GM12872 (cell line): ENCODE results near the gene ACKR4.

Experiments used
- CTCF ChIP-seq: IDR thresholded peaks from 3 replicates; pipeline ENCODE4 v1.5.1; 2011; ENCODE audit warnings: low read depth, mild to moderate bottlenecking, low read length, moderate library complexity; ENCODE audit not compliant: insufficient read depth

Gene ACKR4

GRCh38 chr3:132635052-132635451, 38.0 kb downstream of the ACKR4 start:
- TF ChIP-seq CTCF, result no peak

DNA sequence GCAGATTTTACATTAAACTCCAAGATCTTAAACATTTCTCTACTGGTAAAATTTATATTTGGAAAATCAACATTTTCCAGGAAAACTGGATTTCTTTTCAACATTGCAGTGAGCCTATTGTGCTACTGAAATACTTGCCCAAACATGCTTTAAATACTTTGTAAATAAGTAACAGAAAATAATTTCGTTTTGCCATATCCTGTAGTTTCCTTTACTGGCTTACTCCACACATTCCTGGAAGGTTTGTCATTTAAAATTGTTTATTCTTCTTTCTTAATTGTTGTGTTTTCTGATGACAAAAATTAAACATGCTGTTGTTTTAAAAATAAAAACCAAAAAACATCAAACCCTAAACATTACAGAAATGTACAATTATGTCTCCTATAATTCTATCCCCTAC, 40.5 kb downstream of the ACKR4 start:
- TF ChIP-seq CTCF, result no peak

- TF ChIP-seq CTCF, result no peak
These were observed 41.6 kb downstream of the ACKR4 start for GRCh38 chr3:132638706-132639105.

GRCh38 chr3:132641837-132642538, 44.9 kb downstream of the ACKR4 start:
- TF ChIP-seq CTCF, result peak; percentile 62

DNA sequence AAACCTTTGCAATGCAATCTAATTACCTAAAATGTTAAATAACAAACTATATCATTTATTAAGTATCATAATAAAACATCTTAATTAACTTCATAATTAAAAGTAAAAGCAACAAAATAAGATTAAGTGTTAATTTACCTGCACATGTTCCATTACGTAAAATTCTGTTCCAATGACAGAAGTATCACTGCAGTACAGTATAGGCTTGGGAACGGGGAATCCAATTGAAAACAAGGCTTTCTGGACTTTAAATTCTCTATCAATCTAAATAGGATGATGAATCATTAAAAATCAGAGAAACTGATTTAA, 45.4 kb downstream of the ACKR4 start:
- no peak for TF ChIP-seq CTCF

DNA sequence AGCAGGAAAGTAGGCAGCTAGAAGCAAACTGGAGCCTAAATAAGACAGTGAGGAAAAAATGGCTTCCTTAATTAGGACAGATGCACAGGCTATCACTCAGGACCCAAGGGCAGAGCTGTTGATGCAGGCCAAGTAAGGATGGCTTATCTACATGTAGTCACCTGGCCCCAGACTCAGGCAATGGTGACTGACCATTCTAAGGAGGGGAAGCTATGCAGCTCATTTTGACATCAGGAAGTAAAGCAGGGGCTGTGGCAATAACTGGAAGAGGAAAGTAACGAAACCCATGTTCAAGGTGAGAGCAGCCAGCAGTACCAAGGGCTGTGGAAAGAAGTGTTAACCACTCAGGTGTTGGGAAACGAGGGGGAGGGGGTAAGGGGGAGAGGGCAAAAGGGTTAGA, 46.3 kb downstream of the ACKR4 start:
- TF ChIP-seq CTCF, result no peak

DNA sequence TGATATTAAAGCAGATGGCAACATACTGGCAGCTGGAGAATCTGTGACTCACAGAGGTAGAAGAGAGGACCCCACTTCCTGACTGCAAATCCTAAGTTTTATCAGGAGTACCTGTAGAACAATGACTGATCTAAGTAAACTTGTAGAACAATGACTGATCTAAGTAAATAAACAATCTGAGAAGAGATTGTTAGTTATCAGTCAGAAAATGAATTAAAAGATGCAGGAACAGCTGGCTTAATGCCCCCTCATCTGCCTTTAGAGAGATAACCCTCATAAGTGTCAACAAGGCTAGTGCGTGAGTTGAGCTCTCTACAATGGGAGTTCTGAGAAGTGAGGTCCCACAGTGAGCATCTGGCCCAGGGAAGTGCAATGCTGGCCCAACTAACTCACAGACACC, 48.0 kb downstream of the ACKR4 start:
- no peak for TF ChIP-seq CTCF
